HG03175 (cell line): Measurements from ENCODE around the gene OGDH.
A peak's percentile ranks its signal among the peaks of the same experiment; 100 is the strongest.

Experiments
- ATAC-seq: cut with Tn5 transposase; IDR thresholded peaks from one replicate; pipeline ENCODE4 v1.9.1; 2021; ENCODE audit warnings: mild to moderate bottlenecking, moderate library complexity; ENCODE audit not compliant: unreplicated experiment

Gene OGDH

GRCh38 chr7:44637788-44638594, 31.6 kb downstream of the OGDH start:
- ATAC-seq: peak; percentile 56

DNA sequence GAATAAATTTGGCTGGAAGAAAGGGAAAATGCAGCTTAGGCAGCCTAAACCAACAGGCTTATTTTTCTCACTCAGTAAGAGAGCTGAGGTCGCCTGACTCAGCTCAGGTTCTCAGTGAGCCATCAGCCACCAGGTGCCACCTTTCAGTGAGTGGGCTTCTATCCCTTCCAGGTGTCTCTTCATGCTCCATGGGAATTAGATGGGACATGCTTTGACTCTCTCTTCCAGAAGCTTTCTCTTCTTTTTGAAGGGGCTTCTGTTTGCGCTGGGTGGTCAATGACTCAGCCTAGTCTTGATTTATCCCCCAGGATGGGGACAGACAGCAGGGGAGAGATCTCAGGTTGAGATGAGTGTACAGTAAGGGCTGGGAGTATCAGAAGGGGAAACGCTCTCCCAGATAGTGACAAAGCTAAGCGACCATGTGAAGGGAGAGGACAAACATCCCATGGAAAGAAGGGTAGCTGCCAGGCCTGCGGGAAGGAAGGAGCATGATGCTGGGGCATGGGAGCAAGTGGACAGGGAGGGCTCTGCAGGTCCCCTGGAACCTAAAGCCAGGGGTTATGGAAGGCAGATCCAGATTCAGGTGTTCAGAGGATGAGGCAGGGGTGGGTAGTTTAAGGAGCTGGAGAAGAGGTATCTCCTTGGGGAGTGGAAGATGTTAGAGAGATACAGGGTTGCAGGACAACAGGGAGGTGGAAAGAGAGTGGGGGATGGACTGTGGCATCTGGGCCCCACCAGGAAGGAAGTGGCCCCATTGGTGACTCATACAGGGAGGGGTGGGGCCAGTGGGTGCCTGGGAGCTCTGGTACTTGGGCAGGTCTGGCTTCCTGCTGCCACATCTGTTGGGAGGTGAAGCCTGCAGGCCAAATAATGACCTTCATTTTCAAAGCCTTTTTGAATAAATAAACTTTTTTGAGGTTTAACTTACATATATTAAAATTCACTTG, 32.5 kb downstream of the OGDH start:
- ATAC-seq: peak; percentile 86

DNA sequence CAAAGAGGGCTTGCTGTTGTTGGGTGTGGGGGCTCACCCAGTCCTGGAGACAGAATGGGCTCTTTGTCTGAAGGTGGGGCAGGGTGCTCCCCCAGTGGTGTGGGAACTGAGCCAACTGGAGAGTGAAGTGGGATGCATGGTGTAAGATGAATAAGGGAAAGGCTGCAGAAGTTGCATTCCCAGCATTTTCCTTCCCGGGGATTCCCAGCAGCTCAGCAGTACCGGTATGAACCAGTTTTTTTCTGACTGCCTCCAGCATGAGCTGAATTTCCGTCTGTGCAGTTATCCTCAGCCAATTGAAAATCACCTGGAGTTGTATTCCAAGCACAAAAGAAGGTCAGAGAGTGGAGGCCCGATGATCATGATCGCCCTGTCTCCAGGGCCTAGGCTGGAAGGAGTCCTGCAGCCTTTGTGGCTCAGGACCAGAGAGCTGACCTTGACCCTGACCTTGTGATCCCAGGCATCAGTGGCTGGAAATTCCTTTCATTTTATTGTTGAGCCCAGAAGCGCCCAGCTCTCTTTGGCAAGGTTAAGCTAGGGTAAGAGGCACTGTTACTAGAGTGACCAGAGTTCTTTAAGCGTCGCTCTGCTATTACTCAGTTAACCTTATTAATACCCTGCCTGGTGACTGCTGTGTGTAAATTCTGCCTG, 33.4 kb downstream of the OGDH start:
- ATAC-seq: no peak

DNA sequence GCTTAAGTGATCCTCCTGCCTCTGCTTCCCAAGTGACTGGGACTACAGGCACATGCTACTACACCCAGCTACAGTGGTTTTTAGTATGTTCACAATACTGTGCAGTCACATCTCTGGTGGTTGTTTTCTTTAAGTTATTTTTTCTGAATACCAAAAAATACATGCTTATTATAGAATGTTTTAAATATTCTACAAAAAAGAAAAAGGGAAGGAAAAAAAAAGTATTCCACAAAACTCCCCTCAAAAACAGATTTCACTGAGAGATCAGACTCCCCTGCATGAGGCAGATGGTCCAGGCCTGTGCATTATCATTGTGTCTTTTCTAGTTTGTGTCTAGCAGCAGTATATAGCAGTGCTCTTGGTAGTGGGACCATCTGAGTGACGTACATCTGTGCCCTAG, 36.8 kb downstream of the OGDH start:
- no peak for ATAC-seq

DNA sequence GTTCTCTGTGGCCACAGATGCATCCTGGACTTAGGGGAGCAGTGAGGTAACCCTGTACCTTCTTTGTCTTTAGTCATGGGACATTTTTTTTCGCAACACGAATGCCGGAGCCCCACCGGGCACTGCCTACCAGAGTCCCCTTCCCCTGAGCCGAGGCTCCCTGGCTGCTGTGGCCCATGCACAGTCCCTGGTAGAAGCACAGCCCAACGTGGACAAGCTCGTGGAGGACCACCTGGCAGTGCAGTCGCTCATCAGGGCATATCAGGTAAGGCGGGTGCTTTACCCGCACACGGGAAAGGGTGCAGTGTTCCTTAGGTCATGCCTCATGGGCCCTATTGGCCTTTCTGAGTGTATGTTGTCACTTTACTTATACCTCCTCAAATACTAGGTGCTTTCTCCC, 38.8 kb downstream of the OGDH start:
- ATAC-seq: no peak

GRCh38 chr7:44645696-44646095, 39.3 kb downstream of the OGDH start:
- ATAC-seq: no peak

- no peak for ATAC-seq
Observed at GRCh38 chr7:44646176-44646920, 39.9 kb downstream of the OGDH start.

- ATAC-seq: no peak
Observed at GRCh38 chr7:44646921-44647636, 40.7 kb downstream of the OGDH start.

DNA sequence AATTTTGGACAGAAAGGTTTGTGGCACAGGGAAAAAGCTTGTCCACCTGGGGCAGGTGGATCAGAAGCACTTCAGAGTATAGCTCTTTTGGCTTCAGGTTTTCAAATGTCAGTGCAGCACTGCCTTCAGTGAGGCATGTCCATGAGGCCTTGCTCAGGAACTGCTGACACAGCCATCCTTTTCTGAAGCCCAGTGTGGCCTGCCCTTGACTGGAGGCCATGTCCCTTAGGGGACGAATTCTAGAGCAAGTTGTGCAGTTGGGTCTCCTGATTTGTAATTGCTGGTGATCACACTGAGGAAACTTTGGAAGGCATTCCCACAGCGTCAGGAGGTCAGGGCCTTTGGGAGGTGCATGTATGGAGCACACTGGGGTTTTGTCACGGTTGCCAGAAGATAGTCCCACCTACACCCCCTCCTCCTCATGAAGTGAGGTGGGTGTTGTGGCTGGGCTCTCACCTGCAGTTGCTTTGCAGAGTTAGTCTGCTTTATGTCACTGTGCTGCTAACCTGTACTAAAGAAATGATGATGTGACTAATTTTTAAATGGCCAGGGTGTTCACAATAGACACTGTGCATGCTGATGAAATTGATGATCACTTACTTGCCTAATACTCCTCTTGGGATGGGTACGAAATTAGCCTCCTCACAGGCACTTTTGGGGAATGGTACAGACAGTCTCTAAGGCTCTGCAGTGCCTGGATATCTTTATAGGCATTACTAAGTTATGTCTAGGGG, 41.7 kb downstream of the OGDH start:
- no peak for ATAC-seq

DNA sequence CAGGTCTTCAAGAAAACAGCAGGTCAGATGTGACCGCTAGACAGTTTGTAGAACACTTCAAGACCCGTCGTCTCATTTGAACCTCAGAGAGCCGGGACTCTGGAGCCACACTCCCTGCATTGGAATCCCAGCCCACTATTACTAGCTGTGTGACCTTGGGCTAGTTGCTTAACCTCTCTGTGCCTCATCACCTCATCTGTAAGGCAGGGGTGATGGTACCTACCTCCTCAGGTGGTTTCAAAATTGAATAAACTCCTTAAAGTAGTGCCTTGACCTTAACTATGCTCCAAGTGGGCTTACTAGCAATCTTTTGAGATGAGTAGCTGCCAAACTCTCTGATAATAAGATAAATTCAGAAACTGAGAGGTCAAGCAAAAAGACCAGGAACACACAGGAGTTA, 43.8 kb downstream of the OGDH start:
- ATAC-seq: no peak

DNA sequence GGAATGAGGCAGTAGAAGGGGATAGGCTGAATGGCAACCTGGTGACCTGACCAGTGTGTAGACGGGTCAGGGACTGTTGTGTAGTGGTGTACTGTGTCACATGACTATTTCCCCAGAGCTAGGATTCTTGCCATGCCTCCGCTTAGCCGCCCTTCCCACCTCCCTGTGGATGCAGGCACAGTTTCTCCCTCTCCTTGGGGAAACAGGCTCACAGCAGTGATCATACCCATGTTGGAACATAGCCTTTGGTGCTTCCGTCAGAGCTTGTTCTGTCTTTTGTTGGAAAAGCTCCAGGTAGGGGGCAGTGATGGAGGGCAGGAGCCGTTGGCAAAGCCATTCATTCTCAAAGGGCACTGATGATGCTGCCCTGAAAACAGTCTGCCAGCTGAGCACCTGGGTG, 44.3 kb downstream of the OGDH start:
- no peak for ATAC-seq

DNA sequence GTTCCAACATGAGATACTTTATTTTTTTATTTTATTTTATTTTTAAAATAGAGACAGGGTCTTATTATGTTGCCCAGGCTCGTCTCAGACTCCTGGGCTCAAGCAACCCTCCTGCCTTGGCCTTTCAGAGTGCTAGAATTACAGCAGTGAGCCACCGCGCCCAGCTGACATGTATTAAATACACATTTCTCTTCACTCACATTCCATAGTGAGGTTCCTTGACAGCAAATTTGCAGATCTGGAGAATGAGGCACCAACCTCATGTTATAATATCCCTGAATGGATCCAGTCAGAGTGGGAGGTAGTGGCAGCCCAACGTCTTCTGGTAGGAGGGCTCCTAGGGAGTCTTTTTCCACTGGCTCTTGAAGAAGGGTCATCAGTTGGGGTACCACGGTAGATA, 46.1 kb downstream of the OGDH start:
- ATAC-seq: no peak

DNA sequence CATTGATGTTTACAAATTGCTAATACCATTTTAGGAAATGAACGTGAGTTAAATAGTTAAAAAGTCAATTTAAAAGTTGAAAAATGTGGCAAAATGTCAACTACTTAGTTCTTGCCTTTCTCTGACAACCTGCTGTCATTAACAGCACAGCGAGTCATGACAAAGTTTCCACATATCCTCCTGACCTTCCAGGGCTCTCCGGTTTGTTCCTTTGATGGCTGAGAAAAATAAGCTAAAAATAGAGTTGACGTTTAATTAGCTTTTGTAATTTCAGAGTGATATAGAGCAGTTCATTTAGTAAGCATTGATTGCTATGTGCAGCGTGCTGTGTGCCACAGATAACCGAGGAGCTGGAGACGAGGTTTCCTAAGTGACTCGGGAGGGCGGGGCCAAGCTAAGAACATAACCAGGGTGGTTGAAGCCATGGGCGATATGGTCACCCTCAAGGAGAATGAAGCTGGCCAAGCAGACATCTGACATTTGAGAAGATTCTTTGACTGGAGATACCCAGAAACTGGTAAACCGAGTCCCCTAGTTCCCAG, 47.9 kb downstream of the OGDH start:
- ATAC-seq: no peak

- no peak for ATAC-seq
Observed at GRCh38 chr7:44655341-44655740, 48.9 kb downstream of the OGDH start.

DNA sequence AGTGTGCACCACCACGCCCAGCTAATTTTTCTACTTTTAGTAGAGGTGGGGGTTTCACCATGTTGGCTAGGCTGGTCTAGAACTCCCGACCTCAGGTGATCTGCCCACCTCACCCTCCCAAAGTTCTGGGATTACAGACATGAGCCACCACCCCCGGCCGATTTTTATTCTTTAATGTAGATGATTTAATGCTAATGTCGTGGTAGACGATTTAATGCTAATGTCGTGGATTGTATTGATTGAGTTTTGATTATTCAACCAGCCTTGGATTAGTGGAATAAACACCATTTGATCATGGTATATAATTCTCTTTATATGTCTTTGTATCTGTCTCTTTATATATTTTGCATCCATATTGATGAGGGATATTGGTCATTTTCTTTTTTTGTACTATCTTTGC, 52.6 kb downstream of the OGDH start:
- no peak for ATAC-seq

DNA sequence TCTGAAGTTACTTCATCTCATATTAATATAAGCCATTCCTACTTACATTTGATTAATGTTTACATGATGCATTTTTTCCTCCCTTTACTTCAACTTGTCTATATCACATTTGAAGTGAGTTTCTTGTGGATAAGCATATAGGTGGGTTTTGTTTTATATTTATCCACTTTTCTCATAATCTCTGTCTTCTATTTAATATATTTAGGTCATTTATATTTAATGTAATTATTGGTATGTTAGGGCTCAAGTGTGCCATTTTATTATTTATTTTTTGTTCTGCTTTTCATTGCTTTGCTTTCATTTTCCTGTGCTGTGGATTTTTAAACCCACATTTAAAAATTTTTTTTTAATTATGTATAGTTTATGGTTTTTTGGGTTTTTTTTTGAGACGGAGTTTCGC, 54.8 kb downstream of the OGDH start:
- no peak for ATAC-seq

- ATAC-seq: no peak
Observed at GRCh38 chr7:44664780-44665461, 58.5 kb downstream of the OGDH start.

- no peak for ATAC-seq
Observed at GRCh38 chr7:44665531-44666213, 59.2 kb downstream of the OGDH start.
